IPS-11a (cell line): ENCODE results near the gene KIF5C.

ENCODE experiments used
- H3K4me3 ChIP-seq: one replicate; pipeline ENCODE4 v1.5.1; 2013; ENCODE audit warnings: low read depth, low read length, control low read depth

KIF5C gene

GRCh38 chr2:149068996-149069888, 194.2 kb downstream of the KIF5C start:
- H3K4me3 ChIP-seq: no peak overlapping the region

GRCh38 chr2:149070681-149071320, 195.8 kb downstream of the KIF5C start:
- H3K4me3 ChIP-seq: no peak overlapping the region

- H3K4me3 ChIP-seq: no peak overlapping the region
Observed at GRCh38 chr2:149075105-149075504, 200.1 kb downstream of the KIF5C start.

- H3K4me3 ChIP-seq: no peak overlapping the region
Observed at GRCh38 chr2:149075853-149076252, 200.8 kb downstream of the KIF5C start.
